Measurements from ENCODE around the gene RHOT2.
A peak's percentile ranks its signal among the peaks of the same experiment; 100 is the strongest.

Gene RHOT2

GRCh38 chr16:695355-696089 lies 27.6 kb downstream of the RHOT2 start:
- no peak for DNase-seq (ENCODE audit: low read depth in 2 of 2)

GRCh38 chr16:698911-699671 lies 31.2 kb downstream of the RHOT2 start:
- no peak for DNase-seq (ENCODE audit: low read depth in 2 of 2)

- no peak for DNase-seq (ENCODE audit: low read depth in 2 of 2)
Observed at GRCh38 chr16:700684-701584, 33.0 kb downstream of the RHOT2 start.

- DNase-seq (ENCODE audit: low read depth in 2 of 2): no peak
Observed at GRCh38 chr16:702341-702740, 34.4 kb downstream of the RHOT2 start.

- DNase-seq (ENCODE audit: low read depth in 2 of 2): no peak
Observed at GRCh38 chr16:703406-703805, 35.5 kb downstream of the RHOT2 start.

GRCh38 chr16:704047-704446 lies 36.1 kb downstream of the RHOT2 start:
- no peak for DNase-seq (ENCODE audit: low read depth in 2 of 2)

- DNase-seq (ENCODE audit: low read depth in 2 of 2): no peak
Observed at GRCh38 chr16:704552-705380, 36.8 kb downstream of the RHOT2 start.

- no peak for DNase-seq (ENCODE audit: low read depth in 2 of 2)
Observed at GRCh38 chr16:705431-706188, 37.7 kb downstream of the RHOT2 start, which contains the start of gene FBXL16. Gene FBXL16 (minus strand): TSS chr16:705801. CDS start chr16:697405, 8,396 bp downstream.

GRCh38 chr16:706189-707061 lies 38.5 kb downstream of the RHOT2 start:
- DNase-seq (ENCODE audit: low read depth in 2 of 2): no peak

GRCh38 chr16:707062-707538 lies 39.2 kb downstream of the RHOT2 start:
- DNase-seq (ENCODE audit: low read depth in 2 of 2): no peak

- DNase-seq (ENCODE audit: low read depth in 2 of 2): no peak
Observed at GRCh38 chr16:708019-708418, 40.1 kb downstream of the RHOT2 start.

GRCh38 chr16:708959-709358 lies 41.0 kb downstream of the RHOT2 start:
- no peak for DNase-seq (ENCODE audit: low read depth in 2 of 2)

GRCh38 chr16:709566-710499 lies 41.9 kb downstream of the RHOT2 start:
- DNase-seq (ENCODE audit: low read depth in 2 of 2): peak in 1 of 2 experiments; percentile 42

- no peak for DNase-seq (ENCODE audit: low read depth in 2 of 2)
Observed at GRCh38 chr16:710500-711075, 42.7 kb downstream of the RHOT2 start.

- DNase-seq (ENCODE audit: low read depth in 2 of 2): no peak
Observed at GRCh38 chr16:711084-711483, 43.2 kb downstream of the RHOT2 start.

- DNase-seq (ENCODE audit: low read depth in 2 of 2): no peak
Observed at GRCh38 chr16:711548-712320, 43.8 kb downstream of the RHOT2 start.

- DNase-seq (ENCODE audit: low read depth in 2 of 2): peak; percentile 72 to 78
Observed at GRCh38 chr16:712740-713250, 44.9 kb downstream of the RHOT2 start.

Data from fibroblast of skin of left quadriceps (primary cell).